ENCODE results near the gene USP49.

The USP49 gene

DNA sequence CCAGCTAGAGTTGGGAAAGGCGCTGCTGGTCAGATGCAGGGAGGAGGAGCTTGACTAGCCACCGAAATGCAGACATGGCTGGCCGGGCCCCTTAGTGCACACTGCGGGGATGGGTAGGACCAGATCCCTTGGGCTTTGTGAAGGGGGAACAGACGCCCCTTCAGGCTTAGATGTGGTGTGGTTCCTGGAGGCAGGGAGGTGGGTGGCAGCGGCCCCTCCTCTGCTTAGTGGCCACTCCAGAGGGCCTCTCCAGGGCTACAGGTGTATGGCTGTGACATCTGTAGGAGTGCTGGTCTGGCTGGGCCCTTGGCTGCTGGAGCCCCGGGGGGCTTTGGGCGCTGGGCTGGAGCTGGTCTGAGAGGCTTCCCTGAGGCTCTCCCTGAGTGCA is 40.5 kb upstream of the USP49 start:
- DNase-seq (ENCODE audit: low read depth): no peak
- H3K4me3 ChIP-seq (ENCODE audit: low read length): no peak overlapping the region
- TF ChIP-seq, protein P1, sequence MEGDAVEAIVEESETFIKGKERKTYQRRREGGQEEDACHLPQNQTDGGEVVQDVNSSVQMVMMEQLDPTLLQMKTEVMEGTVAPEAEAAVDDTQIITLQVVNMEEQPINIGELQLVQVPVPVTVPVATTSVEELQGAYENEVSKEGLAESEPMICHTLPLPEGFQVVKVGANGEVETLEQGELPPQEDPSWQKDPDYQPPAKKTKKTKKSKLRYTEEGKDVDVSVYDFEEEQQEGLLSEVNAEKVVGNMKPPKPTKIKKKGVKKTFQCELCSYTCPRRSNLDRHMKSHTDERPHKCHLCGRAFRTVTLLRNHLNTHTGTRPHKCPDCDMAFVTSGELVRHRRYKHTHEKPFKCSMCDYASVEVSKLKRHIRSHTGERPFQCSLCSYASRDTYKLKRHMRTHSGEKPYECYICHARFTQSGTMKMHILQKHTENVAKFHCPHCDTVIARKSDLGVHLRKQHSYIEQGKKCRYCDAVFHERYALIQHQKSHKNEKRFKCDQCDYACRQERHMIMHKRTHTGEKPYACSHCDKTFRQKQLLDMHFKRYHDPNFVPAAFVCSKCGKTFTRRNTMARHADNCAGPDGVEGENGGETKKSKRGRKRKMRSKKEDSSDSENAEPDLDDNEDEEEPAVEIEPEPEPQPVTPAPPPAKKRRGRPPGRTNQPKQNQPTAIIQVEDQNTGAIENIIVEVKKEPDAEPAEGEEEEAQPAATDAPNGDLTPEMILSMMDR (conservative IDR thresholded peaks at IDR 0.05; ENCODE audit: low read depth, low read length): no peak

DNA sequence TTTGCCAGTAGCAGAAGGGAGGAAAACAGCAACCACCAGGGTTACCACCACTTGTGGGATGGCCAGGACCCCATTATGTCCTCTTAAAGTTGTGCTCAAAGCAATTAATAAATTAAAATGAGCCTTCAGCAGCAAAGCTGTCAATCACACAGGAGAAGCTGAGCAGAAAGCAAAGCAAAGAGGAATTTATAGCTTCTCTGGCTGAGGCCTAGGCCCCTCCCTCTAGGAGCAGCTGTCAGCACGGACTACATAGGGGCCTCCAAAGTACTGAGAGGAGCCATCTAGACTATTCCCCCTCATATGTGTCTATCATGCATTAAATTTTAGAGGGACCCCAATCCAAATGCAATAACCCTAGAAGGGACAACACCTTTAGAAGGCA is 40.0 kb upstream of the USP49 start:
- H3K4me3 ChIP-seq (ENCODE audit: low read length): no peak overlapping the region
- no peak for DNase-seq (ENCODE audit: low read depth)
- TF ChIP-seq, protein P1 (conservative IDR thresholded peaks at IDR 0.05; ENCODE audit: low read depth, low read length): no peak

DNA sequence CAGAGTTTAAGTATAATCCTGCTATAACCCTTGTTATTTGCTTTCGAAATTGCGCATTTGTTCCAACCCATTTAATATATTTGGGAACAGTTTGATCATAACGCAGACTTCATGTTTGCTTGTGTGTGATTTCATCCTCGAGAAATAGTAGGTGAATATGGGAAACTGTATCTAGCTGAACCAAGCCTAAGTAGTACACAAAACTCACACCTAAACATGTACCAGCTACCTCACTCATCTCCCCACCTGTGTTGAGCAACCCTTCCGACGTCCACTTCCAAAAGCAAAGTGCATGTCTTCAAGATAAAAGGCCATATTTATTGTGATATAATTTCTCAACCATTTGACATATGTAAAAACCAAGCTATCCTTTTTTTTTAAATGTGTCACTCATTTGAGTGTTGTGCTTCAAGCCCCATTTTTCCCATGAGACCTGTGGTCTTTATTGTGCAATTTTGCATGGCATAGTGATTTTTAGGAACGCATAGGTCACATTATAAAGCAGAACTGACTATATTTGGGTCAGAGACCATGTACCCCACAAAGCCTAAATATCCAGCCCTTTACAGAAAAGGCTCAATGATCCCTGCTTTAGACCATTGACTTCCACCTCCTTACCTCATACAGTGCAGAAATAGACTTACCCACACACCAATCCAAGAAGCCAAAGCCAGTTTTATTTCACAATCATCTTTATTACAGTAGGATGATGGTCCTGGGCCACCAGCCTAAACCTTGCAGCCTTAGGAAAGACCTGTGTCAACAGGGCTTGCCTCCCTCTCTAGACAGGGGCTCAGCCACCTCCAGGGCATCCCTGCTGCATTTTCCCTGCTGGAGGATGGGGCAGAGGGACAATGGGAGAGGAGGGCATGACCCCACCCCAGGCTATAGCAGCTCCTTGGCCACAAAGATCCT is 39.4 kb upstream of the USP49 start:
- H3K4me3 ChIP-seq (ENCODE audit: low read length): no peak overlapping the region
- TF ChIP-seq, protein P1 (conservative IDR thresholded peaks at IDR 0.05; ENCODE audit: low read depth, low read length): no peak
- no peak for DNase-seq (ENCODE audit: low read depth)

DNA sequence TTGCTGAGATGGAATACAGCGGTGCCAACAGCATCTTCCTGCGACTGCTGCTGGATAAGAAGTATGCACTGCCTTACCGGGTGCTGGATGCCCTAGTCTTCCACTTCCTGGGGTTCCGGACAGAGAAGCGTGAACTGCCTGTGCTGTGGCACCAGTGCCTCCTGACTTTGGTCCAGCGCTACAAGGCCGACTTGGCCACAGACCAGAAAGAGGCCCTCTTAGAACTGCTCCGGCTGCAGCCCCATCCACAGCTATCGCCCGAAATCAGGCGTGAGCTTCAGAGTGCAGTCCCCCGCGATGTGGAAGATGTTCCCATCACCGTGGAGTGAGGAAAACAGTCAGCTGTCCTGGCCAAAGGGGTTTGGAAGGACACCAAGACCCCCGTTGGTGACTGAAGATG is 37.2 kb upstream of the USP49 start:
- TF ChIP-seq, protein P1 (conservative IDR thresholded peaks at IDR 0.05; ENCODE audit: low read depth, low read length): no peak
- no peak overlapping the region for H3K4me3 ChIP-seq (ENCODE audit: low read length)
- DNase-seq (ENCODE audit: low read depth): no peak

DNA sequence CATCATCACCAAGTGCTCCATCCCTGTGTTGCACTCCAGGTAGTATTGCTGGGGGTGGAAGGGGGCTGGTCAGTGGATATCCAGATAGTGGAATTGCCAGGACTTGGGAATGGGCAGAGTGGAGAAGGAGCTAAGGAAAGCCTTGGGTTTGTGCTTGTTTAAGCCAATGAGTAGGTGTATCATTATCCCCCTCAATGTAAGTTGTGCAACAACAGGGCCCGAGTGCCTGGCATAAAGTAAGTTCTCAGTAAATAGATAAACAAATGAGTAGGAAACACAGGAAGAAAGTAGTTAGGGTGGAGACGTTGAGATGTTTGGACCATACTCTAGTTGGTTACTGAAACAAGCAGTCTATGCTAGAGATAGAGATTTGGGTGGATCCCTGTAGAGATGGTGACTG is 36.6 kb upstream of the USP49 start:
- no peak overlapping the region for H3K4me3 ChIP-seq (ENCODE audit: low read length)
- TF ChIP-seq, protein P1 (conservative IDR thresholded peaks at IDR 0.05; ENCODE audit: low read depth, low read length): no peak
- DNase-seq (ENCODE audit: low read depth): no peak

DNA sequence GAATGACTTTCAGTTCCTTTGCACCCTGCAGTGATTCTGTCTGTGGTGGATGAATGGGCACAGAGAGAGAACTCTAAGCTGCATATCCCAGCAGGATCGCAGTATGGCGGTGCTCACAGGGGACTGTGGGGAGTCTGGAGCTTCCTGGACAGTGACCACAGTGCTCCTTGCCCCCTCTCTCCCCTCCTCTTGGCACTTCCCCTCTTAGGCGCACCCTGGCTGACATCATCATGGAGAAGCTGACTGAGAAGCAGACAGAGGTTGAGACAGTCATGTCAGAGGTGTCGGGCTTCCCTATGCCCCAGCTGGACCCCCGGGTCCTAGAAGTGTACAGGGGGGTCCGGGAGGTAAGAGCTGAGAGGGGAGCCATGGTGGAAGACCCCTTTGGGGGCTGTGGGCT is 34.7 kb upstream of the USP49 start:
- DNase-seq (ENCODE audit: low read depth): no peak
- TF ChIP-seq, protein P1 (conservative IDR thresholded peaks at IDR 0.05; ENCODE audit: low read depth, low read length): no peak

DNA sequence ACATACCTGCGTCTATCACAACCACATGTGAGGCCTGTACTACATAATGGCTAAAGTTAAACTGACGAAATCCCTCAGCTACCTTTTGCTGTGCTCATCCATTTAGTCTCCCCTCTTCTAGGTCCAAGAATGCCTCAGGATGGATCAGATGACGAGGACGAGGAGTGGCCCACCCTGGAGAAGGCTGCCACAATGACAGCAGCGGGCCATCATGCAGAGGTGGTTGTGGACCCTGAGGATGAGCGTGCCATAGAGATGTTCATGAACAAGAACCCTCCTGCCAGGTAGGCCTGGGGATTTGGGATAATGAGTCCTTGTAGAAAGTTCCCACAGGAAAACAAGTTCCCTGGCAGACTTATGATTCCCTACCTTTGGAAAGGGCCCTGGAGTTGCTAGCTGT is 32.1 kb upstream of the USP49 start:
- H3K4me3 ChIP-seq (ENCODE audit: low read length): no peak overlapping the region
- DNase-seq (ENCODE audit: low read depth): no peak
- TF ChIP-seq, protein P1 (conservative IDR thresholded peaks at IDR 0.05; ENCODE audit: low read depth, low read length): no peak

More for the DNA sequence above, 34.7 kb upstream of the USP49 start:
- H3K4me3 ChIP-seq (ENCODE audit: low read length): no peak overlapping the region

Measured in retinal pigment epithelial cell (primary cell).